HCT116 (cell line): ENCODE results near the gene CENPP. TPM values are rescaled to one million over a fixed set of nuclear protein-coding genes. Genes with fewer than 3 reads are reported as not detected.

Experiments
- ATAC-seq: fragments of 200-7000 bp; cut with Tn5 transposase; 2 replicates; pipeline ENCODE4 v1.9.1; 2020; ENCODE audit warnings: mild to moderate bottlenecking, moderate library complexity
- BruUV-seq: library from RNA; stranded (reverse); fragments of 400-500 nt; replicated peaks from 2 replicates; lab custom pipeline; 2021; lab: Mats Ljungman, UMichigan
- CTCF ChIA-PET: fragments of 300-600 bp; sonication (Branson Sonifier 250); formaldehyde crosslinking; loops from one replicate; lab custom pipeline; 2021; ENCODE audit warnings: antibody characterized with exemption; lab: Charles Lee
- POLR2A ChIA-PET: fragments of 300-600, 350-600 bp; sonication (Branson Sonifier 250); formaldehyde crosslinking; loops from one replicate; lab custom pipeline; 2021; ENCODE audit warnings: antibody characterized with exemption; lab: Charles Lee
- RAD21 ChIA-PET, 2 experiments: fragments of 300-600 bp; sonication (Branson Sonifier 250); formaldehyde crosslinking; loops; one replicate each; lab custom pipeline; 2023; ENCODE audit warnings: low total read pairs in 2 of 2; ENCODE audit not compliant: uncharacterized antibody in 2 of 2, unreplicated experiment in 2 of 2, low non-redundant PET in 1 of 2; lab: Charles Lee
- DNase-seq: peaks from one replicate; pipeline ENCODE4 v3.0.0-alpha.2; 2010; ENCODE audit warnings: low read depth, low spot score
- H2AFZ ChIP-seq: fragments of 200-600 bp; shearing (Covaris generic), sonication (generic); 2 replicates; pipeline ENCODE4 v1.6.1; 2017; ENCODE audit warnings: low read depth, mixed run types, mixed read lengths, antibody characterized with exemption, low read length; ENCODE audit not compliant: poor library complexity, severe bottlenecking
- H3K27ac ChIP-seq: 2 replicates; pipeline ENCODE4 v1.5.1; 2012; ENCODE audit warnings: low read depth, low read length
- H3K27me3 ChIP-seq: fragments of 200-600 bp; sonication (generic); 2 replicates; pipeline ENCODE4 v1.6.1; 2016; ENCODE audit warnings: mixed run types, low read length, mixed read lengths; ENCODE audit not compliant: insufficient read depth
- H3K36me3 ChIP-seq, 2 experiments: fragments of 200-500 bp in 1 of 2; fragments of 200-600 bp in 1 of 2; sonication (Bioruptor generic) in 1 of 2; sonication (generic) in 1 of 2; 2 replicates each; pipeline versions ENCODE4 v1.5.1 to v1.6.1; 2014 to 2016; ENCODE audit warnings: low read length in 2 of 2, inconsistent platforms in 1 of 2, mixed read lengths in 1 of 2, mixed run types in 1 of 2; ENCODE audit not compliant: insufficient read depth in 2 of 2, control insufficient read depth in 1 of 2
- H3K4me1 ChIP-seq, 2 experiments: fragments of 200-600 bp in 1 of 2; sonication (generic) in 1 of 2; 2 replicates each; pipeline versions ENCODE4 v1.5.1 to v1.6.1; 2012 to 2017; ENCODE audit warnings: low read length in 2 of 2, inconsistent platforms in 1 of 2, mild to moderate bottlenecking in 1 of 2, mixed read lengths in 1 of 2, mixed run types in 1 of 2, moderate library complexity in 1 of 2; ENCODE audit not compliant: insufficient read depth in 2 of 2, control insufficient read depth in 1 of 2
- H3K4me2 ChIP-seq: fragments of 200-600 bp; sonication (generic); 2 replicates; pipeline ENCODE4 v1.6.1; 2017; ENCODE audit warnings: mixed run types, low read length, mixed read lengths
- H3K4me3 ChIP-seq, 2 experiments: fragments of 200-600 bp in 1 of 2; sonication (generic) in 1 of 2; replicated peaks in 1 of 2; 2 replicates each; pipeline ENCODE4 v1.5.1; 2011 to 2016; ENCODE audit warnings: low read length in 2 of 2, control low read depth in 1 of 2, low read depth in 1 of 2, mild to moderate bottlenecking in 1 of 2, mixed read lengths in 1 of 2, mixed run types in 1 of 2
- H3K79me2 ChIP-seq: fragments of 200-600 bp; sonication (generic); 2 replicates; pipeline ENCODE4 v1.6.1; 2017; ENCODE audit warnings: mild to moderate bottlenecking, mixed run types, low read length, moderate library complexity, mixed read lengths; ENCODE audit not compliant: insufficient read depth
- H3K9ac ChIP-seq: fragments of 200-600 bp; sonication (generic); 2 replicates; pipeline ENCODE4 v1.6.1; 2016; ENCODE audit warnings: low read length, mixed read lengths
- H3K9me2 ChIP-seq: fragments of 200-600 bp; sonication (generic), shearing (Covaris generic); 2 replicates; pipeline ENCODE4 v1.6.1; 2017; ENCODE audit warnings: mixed run types, mild to moderate bottlenecking, moderate library complexity; ENCODE audit not compliant: insufficient read depth
- H3K9me3 ChIP-seq, 2 experiments: fragments of 200-500 bp in 1 of 2; fragments of 200-600 bp in 1 of 2; sonication (Bioruptor generic) in 1 of 2; sonication (generic) in 1 of 2; 2 replicates each; pipeline ENCODE4 v1.6.1; 2014 to 2017; ENCODE audit warnings: low read length in 2 of 2, mixed read lengths in 2 of 2, inconsistent platforms in 1 of 2, low read depth in 1 of 2, mild to moderate bottlenecking in 1 of 2, mixed run types in 1 of 2, moderate library complexity in 1 of 2; ENCODE audit not compliant: control insufficient read depth in 1 of 2, insufficient read depth in 1 of 2
- H4K20me1 ChIP-seq: fragments of 200-600 bp; sonication (generic), shearing (Covaris generic); 2 replicates; pipeline ENCODE4 v1.6.1; 2017; ENCODE audit warnings: mixed run types, mild to moderate bottlenecking, moderate library complexity; ENCODE audit not compliant: insufficient read depth
- ATF3 ChIP-seq: IDR thresholded peaks from 2 replicates; pipeline ENCODE4 v1.6.1; 2012
- CEBPB ChIP-seq: IDR thresholded peaks from 2 replicates; pipeline ENCODE4 v1.6.1; 2012; ENCODE audit warnings: low read depth
- CTCF ChIP-seq, 3 experiments: fragments of 200-600 bp in 1 of 3; sonication (generic) in 1 of 3; IDR thresholded peaks in 2 of 3; conservative IDR thresholded peaks in 1 of 3; 2 replicates each; pipeline ENCODE4 v1.5.1; 2012 to 2017; ENCODE audit warnings: low read depth in 2 of 3, low read length in 2 of 3, antibody characterized with exemption in 1 of 3, borderline replicate concordance in 1 of 3, control low read depth in 1 of 3, mild to moderate bottlenecking in 1 of 3, mixed read lengths in 1 of 3, mixed run types in 1 of 3, moderate library complexity in 1 of 3; ENCODE audit not compliant: insufficient read depth in 1 of 3
- EGR1 ChIP-seq: IDR thresholded peaks from 2 replicates; pipeline ENCODE4 v1.6.1; 2012; ENCODE audit warnings: low read depth
- EZH2phosphoT487 ChIP-seq: fragments of 200-600 bp; IDR thresholded peaks from 2 replicates; pipeline ENCODE4 v1.6.1; 2018; ENCODE audit warnings: antibody characterized with exemption, borderline replicate concordance
- FOSL1 ChIP-seq: IDR thresholded peaks from 2 replicates; pipeline ENCODE4 v1.6.1; 2012; ENCODE audit warnings: low read depth
- JUND ChIP-seq: IDR thresholded peaks from 2 replicates; pipeline ENCODE4 v1.6.1; 2012
- POLR2AphosphoS5 ChIP-seq: IDR thresholded peaks from 2 replicates; pipeline ENCODE4 v1.6.1; 2011; ENCODE audit warnings: mild to moderate bottlenecking, low read depth, low read length, moderate library complexity
- RAD21 ChIP-seq: IDR thresholded peaks from 2 replicates; pipeline ENCODE4 v1.6.1; 2012; ENCODE audit warnings: low read depth, mild to moderate bottlenecking
- SRF ChIP-seq: IDR thresholded peaks from 2 replicates; pipeline ENCODE4 v1.6.1; 2012; ENCODE audit warnings: low read depth
- TCF7L2 ChIP-seq: IDR thresholded peaks from 2 replicates; pipeline ENCODE4 v1.7.0; 2011; ENCODE audit warnings: borderline replicate concordance, inconsistent platforms; ENCODE audit not compliant: insufficient read depth, insufficient read length; ENCODE audit errors: extremely low read depth
- YY1 ChIP-seq: IDR thresholded peaks from 2 replicates; pipeline ENCODE4 v1.6.1; 2011; ENCODE audit warnings: low read length, low read depth, moderate library complexity, mild to moderate bottlenecking; ENCODE audit not compliant: insufficient replicate concordance; ENCODE audit errors: extremely low read depth
- ZFX ChIP-seq: fragments of 450-650 bp; IDR thresholded peaks from 2 replicates; pipeline ENCODE4 v1.6.1; 2017
- ZNF274 ChIP-seq: fragments of 200-500 bp; sonication (Bioruptor generic); IDR thresholded peaks from 2 replicates; pipeline ENCODE4 v1.6.1; 2014; ENCODE audit warnings: mild to moderate bottlenecking, low read depth, low read length, inconsistent platforms
- intact Hi-C: fragments of 100-400 bp; cut with micrococcal nuclease; formaldehyde crosslinking; loops from 2 replicates; pipeline ENCODE4 v1.10.0; 2022
- total RNA-seq: library from RNA; stranded (reverse); gene quantifications from one replicate; pipeline ENCODE4 v1.2.1, GENCODE V29; 2021; ENCODE audit not compliant: unreplicated experiment
- TF ChIP-seq, protein P1 (sequence below): IDR thresholded peaks from 2 replicates; pipeline ENCODE4 v1.6.1; 2011; ENCODE audit warnings: mild to moderate bottlenecking, low read length, moderate library complexity; ENCODE audit not compliant: insufficient replicate concordance; ENCODE audit errors: extremely low read depth
- TF ChIP-seq, protein P2 (sequence below): IDR thresholded peaks from 2 replicates; pipeline ENCODE4 v1.6.1; 2012

The CENPP gene
- total RNA-seq, 1 experiment from 2014 or later: 7.0 TPM

DNA sequence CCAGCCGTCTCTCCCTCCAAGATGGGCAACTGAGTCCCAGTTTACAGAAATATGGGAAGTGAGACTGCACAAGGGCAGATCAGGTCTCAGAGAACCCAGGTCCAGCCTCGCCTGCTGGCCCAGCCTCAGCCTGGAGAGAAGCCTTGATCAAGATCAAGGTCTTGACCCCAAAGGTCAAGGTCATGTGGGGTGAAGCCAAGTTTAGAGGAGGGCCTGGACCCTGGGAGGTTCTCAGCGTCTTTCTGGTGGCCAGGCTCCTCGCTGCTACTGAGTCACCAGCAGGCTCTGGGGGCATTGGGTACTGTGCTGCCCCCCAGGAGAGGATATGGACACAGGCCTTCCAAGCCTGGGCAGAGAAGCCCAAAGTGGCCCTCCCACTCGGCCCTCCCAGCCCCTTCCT is 335.4 kb downstream of the CENPP start (continued):
- TF ChIP-seq, protein P1, sequence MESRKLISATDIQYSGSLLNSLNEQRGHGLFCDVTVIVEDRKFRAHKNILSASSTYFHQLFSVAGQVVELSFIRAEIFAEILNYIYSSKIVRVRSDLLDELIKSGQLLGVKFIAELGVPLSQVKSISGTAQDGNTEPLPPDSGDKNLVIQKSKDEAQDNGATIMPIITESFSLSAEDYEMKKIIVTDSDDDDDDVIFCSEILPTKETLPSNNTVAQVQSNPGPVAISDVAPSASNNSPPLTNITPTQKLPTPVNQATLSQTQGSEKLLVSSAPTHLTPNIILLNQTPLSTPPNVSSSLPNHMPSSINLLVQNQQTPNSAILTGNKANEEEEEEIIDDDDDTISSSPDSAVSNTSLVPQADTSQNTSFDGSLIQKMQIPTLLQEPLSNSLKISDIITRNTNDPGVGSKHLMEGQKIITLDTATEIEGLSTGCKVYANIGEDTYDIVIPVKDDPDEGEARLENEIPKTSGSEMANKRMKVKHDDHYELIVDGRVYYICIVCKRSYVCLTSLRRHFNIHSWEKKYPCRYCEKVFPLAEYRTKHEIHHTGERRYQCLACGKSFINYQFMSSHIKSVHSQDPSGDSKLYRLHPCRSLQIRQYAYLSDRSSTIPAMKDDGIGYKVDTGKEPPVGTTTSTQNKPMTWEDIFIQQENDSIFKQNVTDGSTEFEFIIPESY: no peak
- no peak for TF ChIP-seq POLR2AphosphoS5
- TF ChIP-seq ZNF274: no peak
- TF ChIP-seq EZH2phosphoT487: no peak
- no peak for TF ChIP-seq TCF7L2
- TF ChIP-seq FOSL1: no peak

GRCh38 chr9:92661743-92662142 is 336.0 kb downstream of the CENPP start:
- peaks cover 4 to 10% of the 10 kb centered on the region in 2 experiments; a peak in 2 of 4 replicates for H3K36me3 ChIP-seq
- H3K79me2 ChIP-seq: peaks cover 90% of the 10 kb centered on the region
- no peak overlapping the region for H3K9ac ChIP-seq
- TF ChIP-seq EGR1 (no peak), FOSL1 (no peak), CTCF (IDR thresholded peaks at IDR 0.05 in 2 of 3, conservative IDR thresholded peaks at IDR 0.05 in 1 of 3; ENCODE audit: borderline replicate concordance in 1 of 3, insufficient read depth in 1 of 3, low read depth in 2 of 3, low read length in 2 of 3) (no peak), ATF3 (no peak), SRF (no peak), ZFX (no peak), YY1 (no peak), CEBPB (no peak), POLR2AphosphoS5 (no peak), EZH2phosphoT487 (no peak), JUND (no peak), RAD21 (no peak), TCF7L2 (no peak)
- TF ChIP-seq, protein P1: no peak
- TF ChIP-seq, protein P2, sequence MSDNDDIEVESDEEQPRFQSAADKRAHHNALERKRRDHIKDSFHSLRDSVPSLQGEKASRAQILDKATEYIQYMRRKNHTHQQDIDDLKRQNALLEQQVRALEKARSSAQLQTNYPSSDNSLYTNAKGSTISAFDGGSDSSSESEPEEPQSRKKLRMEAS: no peak
- TF ChIP-seq, all 23 proteins: peak for 0
- Histone ChIP-seq H3K9me2 (no peaks in the 10 kb centered on the region), H3K4me3 (no peak overlapping the region), H3K4me1 (no peaks in the 10 kb centered on the region), H3K27ac (no peak overlapping the region), H4K20me1 (no peaks in the 10 kb centered on the region), H2AFZ (no peak overlapping the region), H3K9me3 (no peaks in the 10 kb centered on the region), H3K27me3 (no peaks in the 10 kb centered on the region), H3K4me2 (no peak overlapping the region)
- POLR2A ChIA-PET: no interaction called here
- RAD21 ChIA-PET: no interaction called here
- DNase-seq: no peak
- intact Hi-C loops: no loop called here
- CTCF ChIA-PET: no interaction called here
- ATAC-seq: no peak
- BruUV-seq: no TSS peak
